Stimulated activated CD4-positive, alpha-beta T cell treated with anti-CD3 and anti-CD28 coated beads, Interleukin-2, amount 100 ng/mL, for 4 hours (primary cell): ENCODE measurements around the gene PLEKHA7.
"Not testable (repeated sequence)": the region's sequence is repeated elsewhere in the genome, so short reads cannot be mapped to it uniquely, and the experiment has no call there.

Experiments
- DNase-seq: peaks from one replicate; pipeline ENCODE4 v3.0.0-alpha.2; 2020; ENCODE audit warnings: low read depth

Gene PLEKHA7

GRCh38 chr11:16881074-16881709, 133.0 kb downstream of the PLEKHA7 start:
- no peak for DNase-seq

- DNase-seq, result no peak
These were observed 133.9 kb downstream of the PLEKHA7 start for GRCh38 chr11:16880184-16880801.

GRCh38 chr11:16879690-16880089, 134.5 kb downstream of the PLEKHA7 start:
- no peak for DNase-seq

- no peak for DNase-seq
These were observed 137.4 kb downstream of the PLEKHA7 start for GRCh38 chr11:16876837-16877236.

GRCh38 chr11:16876053-16876752, 138.0 kb downstream of the PLEKHA7 start:
- DNase-seq, result no peak

GRCh38 chr11:16874275-16874975, 139.8 kb downstream of the PLEKHA7 start:
- no peak for DNase-seq

- DNase-seq, result no peak
These were observed 140.9 kb downstream of the PLEKHA7 start for GRCh38 chr11:16873289-16873688.

GRCh38 chr11:16871368-16871767, 142.8 kb downstream of the PLEKHA7 start:
- no peak for DNase-seq

GRCh38 chr11:16867097-16867496, 147.1 kb downstream of the PLEKHA7 start:
- no peak for DNase-seq

- DNase-seq, result not testable (repeated sequence)
These were observed 149.8 kb downstream of the PLEKHA7 start for GRCh38 chr11:16864428-16864827.

GRCh38 chr11:16863389-16863788, 150.8 kb downstream of the PLEKHA7 start:
- no peak for DNase-seq

- no peak for DNase-seq
These were observed 151.5 kb downstream of the PLEKHA7 start for GRCh38 chr11:16862726-16863125.

GRCh38 chr11:16861862-16862261, 152.4 kb downstream of the PLEKHA7 start:
- DNase-seq, result no peak

- DNase-seq, result no peak
These were observed 153.6 kb downstream of the PLEKHA7 start for GRCh38 chr11:16860617-16861016.

GRCh38 chr11:16859651-16860050, 154.6 kb downstream of the PLEKHA7 start:
- DNase-seq, result no peak

- no peak for DNase-seq
These were observed 157.0 kb downstream of the PLEKHA7 start for GRCh38 chr11:16857186-16857585.

GRCh38 chr11:16856022-16856471, 158.2 kb downstream of the PLEKHA7 start:
- no peak for DNase-seq

GRCh38 chr11:16854979-16855378, 159.2 kb downstream of the PLEKHA7 start:
- no peak for DNase-seq

GRCh38 chr11:16853859-16854258, 160.4 kb downstream of the PLEKHA7 start:
- DNase-seq, result no peak

- DNase-seq, result no peak
These were observed 160.9 kb downstream of the PLEKHA7 start for GRCh38 chr11:16853266-16853665.

GRCh38 chr11:16846305-16846704, 167.9 kb downstream of the PLEKHA7 start:
- no peak for DNase-seq

GRCh38 chr11:16844268-16844771, 169.9 kb downstream of the PLEKHA7 start:
- no peak for DNase-seq
